Loucy (cell line): ENCODE results near the gene MEF2C.

Source experiments
- H2AFZ ChIP-seq: fragments of 200-600 bp; sonication (generic); 2 replicates; pipeline ENCODE4 v1.6.0; 2016; ENCODE audit warnings: antibody characterized with exemption, mild to moderate bottlenecking, low read length, moderate library complexity
- H3F3A ChIP-seq: fragments of 200-600 bp; 2 replicates; pipeline ENCODE4 v1.6.0; 2016; ENCODE audit warnings: antibody characterized with exemption, low read depth, mild to moderate bottlenecking
- H3K27me3 ChIP-seq: fragments of 200-600 bp; sonication (generic); 2 replicates; pipeline ENCODE4 v1.6.1; 2014; ENCODE audit warnings: low read length, mild to moderate bottlenecking; ENCODE audit not compliant: insufficient read depth, poor library complexity, severe bottlenecking
- H3K36me3 ChIP-seq: fragments of 200-600 bp; sonication (generic); 2 replicates; pipeline ENCODE4 v1.6.1; 2016; ENCODE audit warnings: low read length; ENCODE audit not compliant: insufficient read depth
- H3K4me1 ChIP-seq: fragments of 200-600 bp; sonication (generic); 2 replicates; pipeline ENCODE4 v1.5.1; 2014; ENCODE audit warnings: low read length, mild to moderate bottlenecking; ENCODE audit not compliant: insufficient read depth, poor library complexity, severe bottlenecking
- H3K4me2 ChIP-seq: fragments of 200-600 bp; sonication (generic); 2 replicates; pipeline ENCODE4 v1.6.0; 2014; ENCODE audit warnings: antibody characterized with exemption, low read length, low read depth, mild to moderate bottlenecking; ENCODE audit not compliant: poor library complexity, severe bottlenecking
- H3K4me3 ChIP-seq: fragments of 200-600 bp; sonication (generic); 2 replicates; pipeline ENCODE4 v1.5.1; 2014; ENCODE audit warnings: low read length, mild to moderate bottlenecking, mixed read lengths; ENCODE audit not compliant: poor library complexity, severe bottlenecking
- H3K79me2 ChIP-seq: fragments of 200-600 bp; sonication (generic); 2 replicates; pipeline ENCODE4 v1.6.1; 2014; ENCODE audit warnings: low read length; ENCODE audit not compliant: insufficient read depth
- H3K9ac ChIP-seq: fragments of 200-600 bp; sonication (generic); 2 replicates; pipeline ENCODE4 v1.6.0; 2014; ENCODE audit warnings: mild to moderate bottlenecking, low read depth, low read length, moderate library complexity; ENCODE audit not compliant: poor library complexity, severe bottlenecking
- H3K9me2 ChIP-seq: fragments of 200-600 bp; sonication (generic); replicated peaks from 2 replicates; pipeline ENCODE4 v1.6.1; 2016; ENCODE audit warnings: low read depth, low read length, mixed read lengths
- H3K9me3 ChIP-seq: fragments of 200-600 bp; sonication (generic); 2 replicates; pipeline ENCODE4 v1.6.1; 2014; ENCODE audit warnings: mild to moderate bottlenecking, antibody characterized with exemption, low read length, low read depth; ENCODE audit not compliant: insufficient read depth
- H4K20me1 ChIP-seq: fragments of 200-600 bp; sonication (generic); 2 replicates; pipeline ENCODE4 v1.6.0; 2014; ENCODE audit warnings: antibody characterized with exemption, low read length, mild to moderate bottlenecking; ENCODE audit not compliant: insufficient read depth, poor library complexity, severe bottlenecking
- CTCF ChIP-seq: fragments of 200-600 bp; sonication (generic); conservative IDR thresholded peaks from 2 replicates; pipeline ENCODE4 v1.5.1; 2014; ENCODE audit warnings: mild to moderate bottlenecking, antibody characterized with exemption, low read length
- EZH2phosphoT487 ChIP-seq: fragments of 200-600 bp; IDR thresholded peaks from 2 replicates; pipeline ENCODE4 v1.6.1; 2018; ENCODE audit warnings: antibody characterized with exemption, mild to moderate bottlenecking, moderate library complexity, borderline replicate concordance

Gene MEF2C

GRCh38 chr5:88889189-88890069 lies 6.4 kb upstream of the MEF2C start:
- H3K4me1 ChIP-seq, result no peaks in the 10 kb centered on the region
- no peaks in the 10 kb centered on the region for H4K20me1 ChIP-seq
- H2AFZ ChIP-seq, result no peak overlapping the region
- H3K9me3 ChIP-seq, result no peaks in the 10 kb centered on the region
- H3K9ac ChIP-seq, result no peak overlapping the region
- H3K9me2 ChIP-seq, result no peaks in the 10 kb centered on the region
- H3F3A ChIP-seq, result no peaks in the 10 kb centered on the region
- H3K36me3 ChIP-seq, result no peaks in the 10 kb centered on the region
- TF ChIP-seq CTCF, result no peak
- no peak for TF ChIP-seq EZH2phosphoT487
- H3K27me3 ChIP-seq, result no peaks in the 10 kb centered on the region
- no peak overlapping the region for H3K4me2 ChIP-seq
- no peaks in the 10 kb centered on the region for H3K79me2 ChIP-seq
- H3K4me3 ChIP-seq, result no peak overlapping the region

- Histone ChIP-seq H2AFZ (no peak overlapping the region), H3K27me3 (no peaks in the 10 kb centered on the region), H3K9ac (no peak overlapping the region), H3K9me3 (no peaks in the 10 kb centered on the region), H4K20me1 (no peaks in the 10 kb centered on the region), H3K4me2 (no peak overlapping the region), H3K79me2 (no peaks in the 10 kb centered on the region), H3K4me1 (no peaks in the 10 kb centered on the region), H3K36me3 (no peaks in the 10 kb centered on the region), H3K4me3 (no peak overlapping the region), H3K9me2 (no peaks in the 10 kb centered on the region), H3F3A (no peaks in the 10 kb centered on the region)
- TF ChIP-seq EZH2phosphoT487 (no peak), CTCF (no peak)
Measured at GRCh38 chr5:88888848-88889188, 5.8 kb upstream of the MEF2C start.

GRCh38 chr5:88888291-88888690 lies 5.3 kb upstream of the MEF2C start:
- no peaks in the 10 kb centered on the region for H4K20me1 ChIP-seq
- no peaks in the 10 kb centered on the region for H3K9me2 ChIP-seq
- H2AFZ ChIP-seq, result no peak overlapping the region
- H3K36me3 ChIP-seq, result no peaks in the 10 kb centered on the region
- no peaks in the 10 kb centered on the region for H3K9me3 ChIP-seq
- no peaks in the 10 kb centered on the region for H3F3A ChIP-seq
- no peak for TF ChIP-seq CTCF
- no peak for TF ChIP-seq EZH2phosphoT487
- H3K79me2 ChIP-seq, result no peaks in the 10 kb centered on the region
- H3K4me3 ChIP-seq, result no peak overlapping the region
- no peaks in the 10 kb centered on the region for H3K27me3 ChIP-seq
- no peak overlapping the region for H3K4me2 ChIP-seq
- no peaks in the 10 kb centered on the region for H3K4me1 ChIP-seq
- H3K9ac ChIP-seq, result no peak overlapping the region
